ENCODE results near the gene PRUNE2. TPM values are rescaled to one million over a fixed set of nuclear protein-coding genes. Genes with fewer than 3 reads are reported as not detected.

Gene PRUNE2
- total RNA-seq, 4 donors from 2014 or later, result 4.1 to 13.1 (median 5.4) TPM

GRCh38 chr9:76580820-76581219 is 325.1 kb downstream of the PRUNE2 start:
- intact Hi-C loops (cut with DNase I; ENCODE audit: low total_unique reads), result no loop called here
- DNase-seq (ENCODE audit: low spot score in 2 of 2), result no peak
- WGBS, 2 donors, result 74 to 78% methylated on average over 3 of the region's 3 CpGs
- no peak overlapping the region for H3K4me3 ChIP-seq (ENCODE audit: low read depth, poor library complexity, severe bottlenecking)
- no peak for TF ChIP-seq CTCF (IDR thresholded peaks at IDR 0.05)

GRCh38 chr9:76580188-76580587 is 325.7 kb downstream of the PRUNE2 start:
- no peak for DNase-seq (ENCODE audit: low spot score in 2 of 2)
- TF ChIP-seq POLR2A (IDR thresholded peaks at IDR 0.05) (no peak), CTCF (IDR thresholded peaks at IDR 0.05) (no peak)
- 37 to 60% methylated on average over 8 of the region's 8 CpGs for WGBS, 2 donors
- intact Hi-C loops (cut with DNase I; ENCODE audit: low total_unique reads), result no loop called here
- H3K4me3 ChIP-seq (ENCODE audit: low read depth, poor library complexity, severe bottlenecking), result no peak overlapping the region

GRCh38 chr9:76576344-76576743 is 329.6 kb downstream of the PRUNE2 start:
- no peak for TF ChIP-seq POLR2A (IDR thresholded peaks at IDR 0.05)
- TF ChIP-seq CTCF (IDR thresholded peaks at IDR 0.05), result no peak
- intact Hi-C loops (cut with DNase I; ENCODE audit: low total_unique reads), result no loop called here
- DNase-seq (ENCODE audit: low spot score in 2 of 2), result peak in 1 of 2 donors; percentile 43
- no peak overlapping the region for H3K4me3 ChIP-seq (ENCODE audit: low read depth, poor library complexity, severe bottlenecking)
- WGBS, 2 donors, result 57 to 66% methylated on average over 5 of the region's 5 CpGs

- no peak for TF ChIP-seq POLR2A (IDR thresholded peaks at IDR 0.05)
- TF ChIP-seq CTCF (IDR thresholded peaks at IDR 0.05), result no peak
- intact Hi-C loops (cut with DNase I; ENCODE audit: low total_unique reads), result no loop called here
- DNase-seq (ENCODE audit: low spot score in 2 of 2), result no peak
- WGBS, 2 donors, result 89 to 93% methylated on average over 2 of the region's 2 CpGs
- H3K4me3 ChIP-seq (ENCODE audit: low read depth, poor library complexity, severe bottlenecking), result no peak overlapping the region
Measured at GRCh38 chr9:76575761-76576160, 330.2 kb downstream of the PRUNE2 start.

- DNase-seq (ENCODE audit: low spot score in 2 of 2), result no peak
- no peak overlapping the region for H3K4me3 ChIP-seq (ENCODE audit: low read depth, poor library complexity, severe bottlenecking)
- 82 to 87% methylated on average over 9 of the region's 9 CpGs for WGBS, 2 donors
- intact Hi-C loops (cut with DNase I; ENCODE audit: low total_unique reads), result no loop called here
- TF ChIP-seq POLR2A (IDR thresholded peaks at IDR 0.05), result no peak
- TF ChIP-seq CTCF (IDR thresholded peaks at IDR 0.05), result no peak
Measured at GRCh38 chr9:76573905-76574760, 331.8 kb downstream of the PRUNE2 start.

GRCh38 chr9:76573408-76573807 is 332.5 kb downstream of the PRUNE2 start:
- no peak overlapping the region for H3K4me3 ChIP-seq (ENCODE audit: low read depth, poor library complexity, severe bottlenecking)
- no peak for DNase-seq (ENCODE audit: low spot score in 2 of 2)
- TF ChIP-seq CTCF (IDR thresholded peaks at IDR 0.05) (no peak), POLR2A (IDR thresholded peaks at IDR 0.05) (no peak)
- intact Hi-C loops (cut with DNase I; ENCODE audit: low total_unique reads), result no loop called here

Measured in lower leg skin (tissue), 4 donors.